G401.6 (cell line): ENCODE results near the gene SVIL.
A peak's percentile ranks its signal among the peaks of the same experiment; 100 is the strongest.

ENCODE experiments used
- FAIRE-seq: peaks from 2 replicates; lab custom pipeline; 2012; peaks lifted over from hg19 to GRCh38; lab: Jason Lieb, UNC

SVIL gene

GRCh38 chr10:29634764-29635625, at the start of gene SVIL:
SVIL (minus strand) TSS chr10:29634971; CDS start chr10:29555058, 79,913 bp downstream.
- peak; percentile 37 for FAIRE-seq

GRCh38 chr10:29681676-29682448, 47.1 kb upstream of the SVIL start:
- no peak for FAIRE-seq

DNA sequence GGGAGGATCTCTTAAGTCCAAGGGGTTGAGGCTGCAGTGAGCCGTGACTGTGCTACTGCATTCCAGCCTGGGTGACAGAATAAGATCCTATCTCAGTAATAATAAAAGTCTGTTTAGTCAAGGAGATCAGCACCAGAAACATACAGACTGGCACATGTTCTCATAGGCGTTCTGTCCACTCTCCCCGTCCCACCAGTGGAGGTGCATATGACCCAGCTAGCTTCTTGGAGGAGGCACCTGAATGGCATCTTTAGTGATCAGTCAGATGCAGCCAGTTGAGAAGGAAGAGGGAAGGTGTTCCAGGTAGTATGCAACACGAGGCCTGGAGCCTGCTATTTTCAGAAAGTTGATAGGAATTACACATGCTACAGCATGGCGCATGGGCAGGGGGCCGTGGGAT, 45.3 kb upstream of the SVIL start:
- FAIRE-seq = no peak

- FAIRE-seq = no peak
Measured at GRCh38 chr10:29676732-29677131, 42.0 kb upstream of the SVIL start.

GRCh38 chr10:29675984-29676383, 41.2 kb upstream of the SVIL start:
- no peak for FAIRE-seq

DNA sequence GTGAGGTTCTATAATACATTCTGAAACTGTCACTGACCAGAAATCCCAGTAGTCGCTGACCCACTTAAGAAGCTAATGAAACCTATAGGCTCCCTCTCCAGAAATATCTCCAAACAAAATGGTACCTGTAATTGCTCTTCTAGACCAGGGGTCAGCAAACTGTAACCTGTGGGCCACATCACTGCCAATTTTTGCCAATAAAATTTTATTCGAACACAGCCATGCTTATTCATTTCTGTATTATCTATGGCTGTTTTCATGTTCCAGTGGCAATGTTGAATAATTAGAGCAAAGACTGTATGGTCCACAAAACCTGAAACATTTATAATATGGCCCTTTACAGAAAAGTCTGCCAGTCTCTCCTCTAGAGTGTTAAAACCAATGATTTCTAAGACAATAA, 37.2 kb upstream of the SVIL start:
- FAIRE-seq = no peak

- no peak for FAIRE-seq
Measured at GRCh38 chr10:29671228-29671780, 36.5 kb upstream of the SVIL start.

- FAIRE-seq = no peak
Measured at GRCh38 chr10:29670761-29671160, 36.0 kb upstream of the SVIL start.

DNA sequence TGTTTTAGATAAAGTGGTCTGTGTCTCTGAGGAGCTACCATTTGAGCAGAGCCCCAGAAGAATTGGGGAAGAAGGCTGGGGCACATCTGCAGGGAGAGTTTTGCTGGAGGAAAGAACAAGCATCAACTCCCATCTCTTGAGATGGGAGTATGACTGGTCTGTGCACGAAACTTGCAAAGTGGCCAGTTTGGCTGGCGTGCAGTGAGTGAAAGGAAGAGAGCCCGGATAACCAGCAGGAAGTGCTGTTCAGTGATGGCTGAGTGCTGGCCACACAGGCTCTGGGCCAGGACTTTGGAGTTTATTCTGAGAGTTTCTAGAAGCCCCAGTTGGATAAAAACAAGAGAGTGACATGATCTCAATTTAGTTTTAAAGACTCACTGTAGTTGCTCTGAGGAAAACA, 34.4 kb upstream of the SVIL start:
- FAIRE-seq = no peak

DNA sequence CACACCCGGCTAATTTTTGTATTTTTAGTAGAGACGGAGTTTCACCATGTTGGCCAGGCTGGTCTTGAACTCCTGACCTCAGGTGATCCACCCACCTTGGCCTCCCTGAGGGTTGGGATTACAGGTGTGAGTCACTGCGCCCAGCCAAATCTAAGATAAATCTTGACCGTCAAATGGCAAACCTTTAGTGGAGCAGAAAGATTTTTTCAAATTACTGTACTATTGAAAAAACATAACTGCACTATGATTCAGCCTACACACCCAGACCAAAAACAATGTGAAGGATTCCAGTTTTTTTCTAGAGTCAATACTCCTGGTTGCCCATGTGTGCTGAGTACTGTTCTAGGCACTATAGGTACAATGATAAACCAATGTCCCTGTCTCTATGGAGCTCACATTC, 33.9 kb upstream of the SVIL start:
- FAIRE-seq = no peak

DNA sequence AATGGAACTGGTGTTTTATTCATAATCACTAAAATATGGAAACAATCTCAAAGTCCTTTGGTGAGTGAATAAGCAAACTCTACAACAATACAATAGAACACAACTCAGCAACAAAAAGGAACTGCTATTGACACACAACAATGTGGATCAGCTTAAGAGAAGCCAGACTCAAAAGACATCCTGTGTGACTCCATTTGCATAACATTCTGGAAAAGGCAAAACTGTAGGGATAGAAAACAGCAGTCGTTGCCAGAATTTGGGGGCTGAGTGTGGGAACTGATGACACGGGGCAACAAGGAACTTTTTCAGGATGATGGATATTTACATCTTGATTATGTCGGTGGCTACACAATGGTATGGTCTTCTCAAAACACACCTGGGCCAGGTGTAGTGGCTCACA, 32.4 kb upstream of the SVIL start:
- no peak for FAIRE-seq

DNA sequence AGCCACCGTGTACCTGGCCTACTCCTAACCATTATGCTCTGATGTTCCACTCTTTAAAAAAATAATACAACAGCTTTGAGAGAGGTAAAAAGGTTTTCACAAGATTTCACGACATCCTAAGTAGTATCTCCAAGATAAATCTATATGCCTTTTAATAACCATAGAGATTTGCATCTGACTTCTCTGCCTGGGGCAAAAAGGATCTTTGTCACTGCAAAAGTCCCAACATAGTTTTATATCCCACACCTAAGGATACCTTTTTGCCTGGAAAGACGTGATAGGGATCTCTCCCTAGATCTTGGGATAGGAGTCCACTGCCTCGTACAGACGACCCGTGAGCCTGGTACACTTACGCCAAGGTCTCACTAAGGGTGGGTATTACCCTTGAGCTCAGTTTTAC, 31.4 kb upstream of the SVIL start:
- FAIRE-seq = no peak

- FAIRE-seq = no peak
Measured at GRCh38 chr10:29663718-29664117, 28.9 kb upstream of the SVIL start.

GRCh38 chr10:29658984-29659965, 24.5 kb upstream of the SVIL start:
- FAIRE-seq = no peak

GRCh38 chr10:29657719-29658274, 23.0 kb upstream of the SVIL start:
- no peak for FAIRE-seq

DNA sequence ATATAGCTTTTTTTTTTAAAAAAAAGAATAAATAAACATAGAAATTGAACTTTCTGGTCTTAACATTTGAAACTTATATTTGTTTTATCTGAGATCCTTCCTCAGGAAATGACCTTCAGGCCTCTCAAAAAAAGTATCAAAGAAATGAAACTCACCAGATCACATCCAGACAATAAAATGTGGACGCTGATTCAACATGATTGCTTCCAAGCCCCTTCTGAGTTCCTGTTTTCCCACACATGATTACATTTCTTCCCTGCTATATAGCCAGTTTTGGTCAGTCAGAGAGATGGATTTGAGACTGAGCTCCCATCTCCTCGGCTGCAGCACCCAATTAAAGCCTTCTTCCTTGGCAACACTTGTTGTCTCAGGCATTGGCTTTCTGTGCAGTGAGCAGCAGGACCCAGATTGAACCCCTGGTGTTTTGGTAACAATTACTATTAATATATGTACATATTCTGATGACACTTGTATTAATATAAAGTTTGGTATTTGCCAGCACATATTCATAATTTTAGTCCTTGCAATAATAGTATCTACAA, 21.8 kb upstream of the SVIL start:
- FAIRE-seq = no peak

- FAIRE-seq = no peak
Measured at GRCh38 chr10:29652192-29652591, 17.4 kb upstream of the SVIL start.

- FAIRE-seq = no peak
Measured at GRCh38 chr10:29651767-29652166, 17.0 kb upstream of the SVIL start.

- FAIRE-seq = no peak
Measured at GRCh38 chr10:29650552-29650944, 15.8 kb upstream of the SVIL start.

GRCh38 chr10:29649561-29650551, 15.1 kb upstream of the SVIL start:
- FAIRE-seq = no peak
